NCI-H446 treated with DMSO at 0.1 percent for 48 hours (cell line): ENCODE measurements around the gene BFSP2.
"Not testable (repeated sequence)": the region's sequence is repeated elsewhere in the genome, so short reads cannot be mapped to it uniquely, and the experiment has no call there.

Experiments used
- DNase-seq: peaks from one replicate; lab custom pipeline; 2025; lab: John Stamatoyannopoulos, UW

The BFSP2 gene

GRCh38 chr3:133520286-133520685 lies 120.4 kb downstream of the BFSP2 start:
- DNase-seq: no peak

- DNase-seq: not testable (repeated sequence)
Observed at GRCh38 chr3:133520938-133521337, 121.1 kb downstream of the BFSP2 start.

GRCh38 chr3:133521946-133522345 lies 122.1 kb downstream of the BFSP2 start:
- no peak for DNase-seq

- DNase-seq: not testable (repeated sequence)
Observed at GRCh38 chr3:133523758-133524157, 123.9 kb downstream of the BFSP2 start.
